Mucosa of descending colon (tissue), 3 donors: ENCODE measurements around the gene ALDH5A1. TPM values are rescaled to one million over a fixed set of nuclear protein-coding genes. Genes with fewer than 3 reads are reported as not detected.

Experiments
- ATAC-seq: fragments of 200-7000 bp; cut with Tn5 transposase; one replicate; pipeline ENCODE4 v1.9.1; 2020; ENCODE audit warnings: mild to moderate bottlenecking, moderate library complexity
- DNase-seq, 3 donors: peaks; one replicate each; pipeline ENCODE4 v3.0.0-alpha.2; 2020
- H3K36me3 ChIP-seq: fragments of 200-600 bp; one replicate; pipeline ENCODE4 v1.8.0; 2021; ENCODE audit warnings: low read depth, mild to moderate bottlenecking
- H3K4me1 ChIP-seq: fragments of 200-600 bp; one replicate; pipeline ENCODE4 v1.8.0; 2021; ENCODE audit warnings: low read depth, mild to moderate bottlenecking
- H3K4me3 ChIP-seq: fragments of 200-600 bp; one replicate; pipeline ENCODE4 v1.8.0; 2021; ENCODE audit warnings: mild to moderate bottlenecking
- H3K9me3 ChIP-seq: fragments of 200-600 bp; one replicate; pipeline ENCODE4 v1.8.0; 2021; ENCODE audit warnings: mild to moderate bottlenecking
- CTCF ChIP-seq: fragments of 200-600 bp; IDR thresholded peaks from one replicate; pipeline ENCODE4 v1.8.0; 2022; ENCODE audit warnings: antibody characterized with exemption, mild to moderate bottlenecking
- intact Hi-C, 2 donors: fragments of 100-400 bp; cut with DNase I in 1 of 2; cut with micrococcal nuclease in 1 of 2; formaldehyde crosslinking; loops; one replicate each; pipeline versions ENCODE4 v1.11.0 to v1.11.1; 2022; cut with DNase I, micrococcal nuclease
- total RNA-seq, 3 donors: library from RNA; stranded (reverse); fragmentation: NEBNext Ultra II Directional in 2 of 3; extraction: Animal tissue kit (Norgen Biotek cat#: 25700) in 2 of 3; gene quantifications; one replicate each; pipeline versions ENCODE4 v1.2.1 to v1.2.4, GENCODE V29; 2021 to 2023
- donor health status: DM: no; HTN: no; CAD: no; lungs with moderate emphysema.
- donor health status: DM: no; HTN: no; CAD: no.
- donor health status: DM: no; HTN: yes; CAD: no.

The ALDH5A1 gene
- total RNA-seq, 3 donors from 2014 or later = 5.9 to 18.2 (median 8.1) TPM

GRCh38 chr6:24458941-24459340, 35.8 kb upstream of the ALDH5A1 start:
- Histone ChIP-seq H3K9me3 (no peaks in the 10 kb centered on the region), H3K4me1 (no peaks in the 10 kb centered on the region)
- ATAC-seq = no peak

GRCh38 chr6:24460966-24461365, 33.8 kb upstream of the ALDH5A1 start:
- Histone ChIP-seq H3K4me3 (no peak overlapping the region), H3K9me3 (no peaks in the 10 kb centered on the region), H3K36me3 (no peaks in the 10 kb centered on the region), H3K4me1 (no peaks in the 10 kb centered on the region)
- intact Hi-C loops = no loop called here
- DNase-seq (no peak), ATAC-seq (no peak)
- no peak for TF ChIP-seq CTCF

More at GRCh38 chr6:24458941-24459340, 35.8 kb upstream of the ALDH5A1 start:
- no peak for TF ChIP-seq CTCF
- intact Hi-C loops = no loop called here
- H3K36me3 ChIP-seq = no peaks in the 10 kb centered on the region
- no peak for DNase-seq
- no peak overlapping the region for H3K4me3 ChIP-seq

GRCh38 chr6:24464253-24465038, 30.3 kb upstream of the ALDH5A1 start:
- DNase-seq (no peak), ATAC-seq (no peak)
- Histone ChIP-seq H3K36me3 (no peaks in the 10 kb centered on the region), H3K4me3 (no peak overlapping the region), H3K4me1 (no peaks in the 10 kb centered on the region), H3K9me3 (no peaks in the 10 kb centered on the region)
- intact Hi-C loops = no loop called here
- no peak for TF ChIP-seq CTCF

GRCh38 chr6:24469811-24470210, 25.0 kb upstream of the ALDH5A1 start:
- ATAC-seq (no peak), DNase-seq (no peak)
- Histone ChIP-seq H3K9me3 (no peaks in the 10 kb centered on the region), H3K4me1 (no peaks in the 10 kb centered on the region), H3K4me3 (no peak overlapping the region), H3K36me3 (no peaks in the 10 kb centered on the region)
- no peak for TF ChIP-seq CTCF
- intact Hi-C loops = no loop called here

GRCh38 chr6:24472181-24472580, 22.6 kb upstream of the ALDH5A1 start:
- intact Hi-C loops = no loop called here
- DNase-seq (no peak), ATAC-seq (no peak)
- Histone ChIP-seq H3K9me3 (no peaks in the 10 kb centered on the region), H3K4me3 (no peak overlapping the region), H3K4me1 (no peaks in the 10 kb centered on the region), H3K36me3 (no peaks in the 10 kb centered on the region)
- no peak for TF ChIP-seq CTCF
